GM21526 (cell line): ENCODE results near the gene TTL.

Experiments
- ATAC-seq: cut with Tn5 transposase; IDR thresholded peaks from one replicate; pipeline ENCODE4 v1.9.1; 2021; ENCODE audit warnings: moderate library complexity; ENCODE audit not compliant: unreplicated experiment, low FRiP score

The TTL gene

GRCh38 chr2:112580084-112580483 is 98.1 kb downstream of the TTL start:
- ATAC-seq: no peak

- ATAC-seq: no peak
Measured at GRCh38 chr2:112582314-112582746, 100.4 kb downstream of the TTL start.

DNA sequence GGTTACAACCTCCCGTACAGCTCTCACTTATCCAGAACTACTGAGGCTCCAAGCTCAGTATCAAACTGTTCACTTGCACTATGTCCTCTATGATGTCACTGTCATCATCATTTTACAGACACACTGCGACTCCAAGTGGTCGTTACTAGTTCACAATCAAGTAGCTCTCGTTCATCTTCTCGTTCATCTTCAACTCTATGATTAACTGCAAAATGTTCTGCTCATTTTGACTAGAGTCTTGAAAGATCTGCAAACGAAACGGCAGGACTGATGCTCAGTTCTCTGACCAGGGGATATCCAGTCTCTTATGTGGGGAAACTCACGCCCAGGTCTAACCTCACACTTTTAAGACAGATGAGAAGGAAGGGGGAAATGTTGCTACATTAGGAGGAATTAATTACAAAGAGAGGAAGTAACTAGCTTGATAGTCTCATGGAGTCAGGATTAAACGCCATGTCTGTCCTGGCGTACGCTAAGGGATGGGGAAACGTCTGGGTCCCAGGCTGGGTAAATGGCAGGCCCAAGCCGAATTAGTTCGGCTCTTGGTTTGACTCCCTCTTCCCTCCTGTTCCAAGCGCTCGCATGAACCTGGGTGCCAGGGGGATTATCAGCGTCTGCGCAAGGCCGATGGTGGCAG is 101.7 kb downstream of the TTL start:
- ATAC-seq: no peak

DNA sequence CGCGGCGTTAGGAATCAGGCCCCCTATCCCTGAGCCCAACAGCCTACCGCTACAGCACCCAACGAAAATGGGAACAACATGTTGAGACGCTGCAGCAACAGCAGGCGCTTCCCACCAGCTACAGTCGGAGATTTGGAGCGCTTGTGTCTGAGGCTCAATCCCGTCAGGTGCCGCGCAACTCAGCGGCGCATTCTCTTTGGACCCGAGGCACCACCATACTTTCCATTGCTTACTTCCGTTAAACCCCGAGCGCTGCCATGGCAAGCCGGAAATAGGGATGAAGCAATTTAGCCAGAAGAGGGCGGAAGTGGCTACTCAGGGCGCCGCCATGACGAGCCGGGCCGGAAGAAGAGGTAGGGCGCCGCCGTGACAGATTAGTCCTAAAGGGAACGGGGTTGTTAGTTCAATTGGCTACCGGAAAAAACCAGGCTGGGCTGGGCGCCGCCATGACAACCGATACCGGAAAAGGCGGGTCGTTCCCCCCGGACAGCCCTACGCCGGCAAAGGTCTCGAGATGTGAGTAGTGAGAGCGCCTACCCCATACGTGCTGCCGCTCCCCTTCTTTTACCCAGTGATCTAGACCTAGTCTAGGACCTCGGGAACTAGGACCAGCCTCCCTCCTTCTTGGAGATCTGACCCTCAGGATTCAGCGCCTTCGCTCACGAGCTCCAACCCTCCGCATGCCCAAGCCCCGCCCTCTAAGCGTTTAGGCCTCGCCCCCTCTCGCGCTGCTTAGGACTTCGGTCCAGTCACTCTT is 102.4 kb downstream of the TTL start, which contains the start of gene CHCHD5:
CHCHD5 (plus strand) TSS at position 476 of the 757 bp plus-strand sequence; CDS start at position 515, 39 bp downstream.
- ATAC-seq: peak; percentile 80

DNA sequence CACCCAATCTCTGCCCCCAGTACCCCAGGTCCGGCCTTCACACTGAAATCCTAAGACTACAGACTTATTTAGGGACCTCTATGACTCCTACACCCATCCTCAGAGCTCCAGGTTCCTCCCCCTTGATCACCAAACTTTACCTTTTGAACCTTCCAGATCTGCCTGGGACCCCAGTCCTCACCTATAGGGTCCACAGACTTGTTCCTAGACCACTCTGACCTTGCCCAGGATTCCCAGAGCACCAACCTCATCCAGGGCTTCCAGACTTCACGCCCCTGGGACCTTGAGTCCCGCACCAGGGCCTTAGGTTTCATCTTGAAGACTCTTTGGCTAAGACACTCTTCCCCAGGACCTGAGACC is 102.9 kb downstream of the TTL start:
- no peak for ATAC-seq

GRCh38 chr2:112585400-112585799 is 103.4 kb downstream of the TTL start:
- ATAC-seq: no peak

DNA sequence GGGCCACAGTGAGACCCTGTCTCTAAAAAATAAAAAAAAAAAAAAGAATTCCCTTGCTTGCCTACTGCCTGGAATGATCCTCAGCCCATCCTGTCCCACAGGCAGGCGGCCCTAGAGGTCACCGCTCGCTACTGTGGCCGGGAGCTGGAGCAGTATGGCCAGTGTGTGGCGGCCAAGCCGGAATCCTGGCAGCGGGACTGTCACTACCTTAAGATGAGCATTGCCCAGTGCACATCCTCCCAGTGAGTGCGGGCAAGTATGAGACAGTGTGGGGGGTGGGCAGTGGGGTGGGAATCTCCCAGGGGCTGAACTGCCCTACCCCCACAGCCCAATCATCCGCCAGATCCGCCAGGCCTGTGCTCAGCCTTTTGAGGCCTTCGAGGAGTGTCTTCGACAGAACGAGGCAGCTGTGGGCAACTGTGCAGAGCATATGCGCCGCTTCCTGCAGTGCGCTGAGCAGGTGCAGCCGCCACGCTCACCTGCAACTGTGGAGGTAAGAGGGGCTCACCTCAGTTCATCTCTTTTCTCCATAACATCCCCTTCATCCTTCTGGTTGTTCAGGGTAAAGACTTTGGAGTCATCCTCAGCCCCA is 104.0 kb downstream of the TTL start:
- no peak for ATAC-seq

- ATAC-seq: no peak
Measured at GRCh38 chr2:112588611-112589045, 106.7 kb downstream of the TTL start.
